Measurements from ENCODE around the gene GSG1L. TPM values are rescaled to one million over a fixed set of nuclear protein-coding genes. Genes with fewer than 3 reads are reported as not detected.

The GSG1L gene
- total RNA-seq, 2 experiments from 2014 or later = not detected

DNA sequence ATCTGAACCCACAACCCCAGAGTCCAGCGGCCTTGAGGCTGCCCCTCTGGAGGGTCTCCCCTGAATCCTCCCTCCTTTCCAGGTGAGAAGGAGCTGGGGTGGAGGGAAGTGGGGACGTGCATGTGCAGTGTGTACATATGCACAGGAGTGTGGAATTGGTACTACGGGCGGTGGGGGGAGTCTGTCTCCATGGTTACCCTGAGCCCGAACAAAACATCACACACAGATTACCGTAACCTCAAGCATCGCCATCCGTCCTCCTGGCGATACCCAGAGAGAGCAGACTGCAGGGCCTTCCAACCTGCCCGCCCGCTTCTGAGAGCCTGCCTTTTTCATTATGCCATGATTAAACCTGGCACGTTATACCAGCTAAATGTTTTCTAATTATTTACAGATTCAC lies 25.1 kb downstream of the GSG1L start:
- DNase-seq (no peak), ATAC-seq (no peak)
- no peak overlapping the region for H3K4me3 Mint-ChIP-seq
- intact Hi-C loops (cut with DNase I, micrococcal nuclease) = no loop called here
- H3K27ac Mint-ChIP-seq = no peak overlapping the region
- H3K36me3 Mint-ChIP-seq (ENCODE audit: low read depth) = no peaks in the 10 kb centered on the region
- peaks cover 12% of the 10 kb centered on the region for H3K27me3 Mint-ChIP-seq
- POLR2A ChIA-PET = no interaction called here
- CTCF ChIA-PET = interaction anchor here (1.1 kb wide), 1 partner anchor 26 kb away, joined by 3 read pairs; no protein-coding TSS in a partner anchor
- no peaks in the 10 kb centered on the region for H3K4me1 Mint-ChIP-seq
- no peaks in the 10 kb centered on the region for H3K9me3 Mint-ChIP-seq (ENCODE audit: low read depth)

DNA sequence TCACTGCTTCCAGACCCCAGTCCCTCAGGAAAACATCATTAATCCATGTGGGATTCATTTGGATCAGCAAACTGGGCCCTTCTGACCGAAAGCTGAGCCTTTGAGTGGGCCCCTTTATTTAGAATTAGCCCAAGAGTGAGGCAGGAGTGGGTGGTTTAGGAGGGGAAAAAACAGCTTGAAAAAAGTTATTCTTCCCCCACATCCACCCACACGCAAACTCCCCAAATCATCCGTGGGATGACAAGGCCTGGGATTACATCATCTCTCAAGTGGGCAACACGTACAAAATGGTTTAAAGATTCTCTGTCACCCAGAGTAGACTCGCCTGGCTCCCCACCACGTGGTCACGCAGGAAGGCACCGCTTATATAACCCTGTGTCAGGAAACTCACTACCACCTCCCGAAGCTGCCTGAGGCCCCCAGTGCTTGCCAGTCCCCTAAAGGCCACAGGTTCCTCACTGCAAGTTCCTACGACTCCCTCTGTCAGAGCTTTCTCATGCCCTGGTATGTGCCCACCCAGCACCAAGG lies 27.6 kb downstream of the GSG1L start:
- H3K27me3 Mint-ChIP-seq = peaks cover 16% of the 10 kb centered on the region
- no peaks in the 10 kb centered on the region for H3K4me1 Mint-ChIP-seq
- ATAC-seq (no peak), DNase-seq (no peak)
- no peak overlapping the region for H3K27ac Mint-ChIP-seq
- POLR2A ChIA-PET = no interaction called here
- CTCF ChIA-PET = no interaction called here
- no peaks in the 10 kb centered on the region for H3K9me3 Mint-ChIP-seq (ENCODE audit: low read depth)
- H3K4me3 Mint-ChIP-seq = no peak overlapping the region
- H3K36me3 Mint-ChIP-seq (ENCODE audit: low read depth) = no peaks in the 10 kb centered on the region
- intact Hi-C loops (cut with DNase I, micrococcal nuclease) = no loop called here

DNA sequence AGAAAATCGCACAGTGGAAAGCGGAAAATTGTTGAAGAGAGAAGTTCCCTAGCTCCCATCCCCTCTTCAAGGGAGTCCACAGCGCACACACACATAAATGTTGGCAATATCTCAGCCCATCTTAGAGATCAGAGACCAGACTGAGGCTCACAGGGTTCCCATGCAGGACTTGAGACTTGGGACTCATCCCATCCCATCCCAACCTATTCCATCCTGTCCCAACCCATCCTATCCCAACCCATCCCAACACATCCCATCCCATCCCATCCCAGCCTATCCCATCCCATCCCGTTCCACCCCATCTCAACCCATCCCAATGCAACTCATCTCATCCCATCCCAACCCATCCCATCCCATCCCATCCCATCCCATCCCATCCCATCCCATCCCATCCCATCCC lies 29.6 kb downstream of the GSG1L start:
- no peak overlapping the region for H3K27ac Mint-ChIP-seq
- DNase-seq = no peak
- CTCF ChIA-PET = no interaction called here
- H3K4me1 Mint-ChIP-seq = no peaks in the 10 kb centered on the region
- no peaks in the 10 kb centered on the region for H3K36me3 Mint-ChIP-seq (ENCODE audit: low read depth)
- no peaks in the 10 kb centered on the region for H3K9me3 Mint-ChIP-seq (ENCODE audit: low read depth)
- H3K4me3 Mint-ChIP-seq = no peak overlapping the region
- ATAC-seq = no peak
- intact Hi-C loops (cut with DNase I, micrococcal nuclease) = no loop called here
- peaks cover 16% of the 10 kb centered on the region for H3K27me3 Mint-ChIP-seq
- POLR2A ChIA-PET = no interaction called here

DNA sequence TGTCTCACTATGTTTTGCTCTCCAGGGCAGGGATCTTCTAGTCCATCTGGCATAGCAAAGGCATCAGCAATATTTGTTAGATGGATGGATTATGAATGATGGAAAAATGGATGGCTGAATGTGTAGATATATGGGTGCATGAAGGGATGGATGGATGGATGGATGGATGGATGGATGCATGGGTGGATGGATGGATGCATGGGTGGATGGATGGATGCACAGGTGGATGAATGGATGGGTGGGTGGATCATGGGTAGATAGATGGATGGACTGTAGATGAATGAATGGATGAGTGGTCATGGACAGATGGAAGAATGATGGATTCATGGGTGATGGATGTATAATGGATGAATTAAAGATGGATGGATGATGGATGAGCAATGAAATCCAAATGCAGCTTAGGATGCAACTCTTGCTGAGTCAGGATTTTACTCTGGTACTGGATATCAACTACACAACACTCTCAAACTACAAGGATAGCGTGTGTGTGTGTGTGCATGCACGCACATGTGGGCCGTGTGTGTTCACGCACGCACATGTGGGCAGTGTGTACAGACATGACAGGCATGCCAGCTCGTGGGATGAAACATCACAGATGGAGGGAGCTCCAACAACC lies 34.0 kb downstream of the GSG1L start:
- CTCF ChIA-PET = no interaction called here

DNA sequence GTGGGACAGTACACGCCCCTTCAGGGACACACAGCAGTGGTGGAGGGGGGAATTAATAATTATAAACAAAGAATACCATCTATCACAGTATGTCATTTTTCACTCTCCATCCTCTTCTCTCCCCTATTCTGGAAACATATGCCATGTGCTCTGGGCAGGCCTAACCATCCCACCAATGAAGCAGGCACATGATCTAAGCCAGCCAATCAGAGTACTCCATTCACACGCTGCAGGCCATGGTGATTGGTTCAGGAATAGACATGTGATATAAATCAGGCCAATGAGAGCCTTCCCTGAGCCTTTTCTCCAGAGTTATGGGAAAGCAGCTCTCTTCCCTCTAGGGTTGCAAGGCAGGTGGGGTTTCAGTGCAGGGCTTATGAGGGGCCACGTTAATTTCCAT lies 36.5 kb downstream of the GSG1L start:
- H3K36me3 Mint-ChIP-seq (ENCODE audit: low read depth) = no peaks in the 10 kb centered on the region
- peaks cover 2% of the 10 kb centered on the region for H3K27me3 Mint-ChIP-seq
- intact Hi-C loops (cut with DNase I, micrococcal nuclease) = no loop called here
- no peak overlapping the region for H3K4me3 Mint-ChIP-seq
- no peaks in the 10 kb centered on the region for H3K9me3 Mint-ChIP-seq (ENCODE audit: low read depth)
- H3K4me1 Mint-ChIP-seq = no peaks in the 10 kb centered on the region
- ChIA-PET POLR2A (no interaction called here), CTCF (interaction anchor here (0.5 kb wide), 1 partner anchor 25 kb away, joined by 4 read pairs; no protein-coding TSS in a partner anchor)
- no peak overlapping the region for H3K27ac Mint-ChIP-seq
- ATAC-seq = no peak
- DNase-seq = no peak

More for the DNA sequence above, 34.0 kb downstream of the GSG1L start:
- ATAC-seq (no peak), DNase-seq (no peak)
- no peak overlapping the region for H3K4me3 Mint-ChIP-seq
- peaks cover 4% of the 10 kb centered on the region for H3K27me3 Mint-ChIP-seq
- no peaks in the 10 kb centered on the region for H3K36me3 Mint-ChIP-seq (ENCODE audit: low read depth)
- no peak overlapping the region for H3K27ac Mint-ChIP-seq
- intact Hi-C loops (cut with DNase I, micrococcal nuclease) = no loop called here
- H3K4me1 Mint-ChIP-seq = no peaks in the 10 kb centered on the region
- no peaks in the 10 kb centered on the region for H3K9me3 Mint-ChIP-seq (ENCODE audit: low read depth)
- POLR2A ChIA-PET = no interaction called here

DNA sequence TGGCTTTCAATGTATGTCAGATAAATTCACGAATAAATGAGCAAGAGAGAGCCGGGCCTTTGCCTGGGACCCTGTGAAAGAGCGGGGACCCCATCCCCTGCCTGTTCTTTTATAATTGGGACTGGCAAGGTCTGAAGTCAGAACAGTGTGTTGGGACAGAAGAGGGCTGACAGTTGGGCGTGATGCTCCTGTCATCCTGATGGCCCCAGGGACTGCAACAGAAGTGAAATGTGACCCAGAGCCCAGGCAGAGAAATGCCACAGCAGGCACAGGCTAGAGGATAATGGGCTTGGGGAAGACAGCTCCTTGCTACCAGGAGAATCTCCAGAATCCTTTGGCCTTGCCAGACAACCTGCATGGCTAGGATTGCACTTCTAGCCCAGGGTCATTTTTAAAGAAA lies 37.9 kb downstream of the GSG1L start:
- H3K9me3 Mint-ChIP-seq (ENCODE audit: low read depth) = peaks cover 7% of the 10 kb centered on the region
- ChIA-PET POLR2A (no interaction called here), CTCF (no interaction called here)
- no peak for ATAC-seq
- no peaks in the 10 kb centered on the region for H3K4me1 Mint-ChIP-seq
- no peak for DNase-seq
- H3K27me3 Mint-ChIP-seq = peaks cover 2% of the 10 kb centered on the region
- H3K4me3 Mint-ChIP-seq = no peak overlapping the region
- H3K27ac Mint-ChIP-seq = no peak overlapping the region
- intact Hi-C loops (cut with DNase I, micrococcal nuclease) = no loop called here
- H3K36me3 Mint-ChIP-seq (ENCODE audit: low read depth) = no peaks in the 10 kb centered on the region

DNA sequence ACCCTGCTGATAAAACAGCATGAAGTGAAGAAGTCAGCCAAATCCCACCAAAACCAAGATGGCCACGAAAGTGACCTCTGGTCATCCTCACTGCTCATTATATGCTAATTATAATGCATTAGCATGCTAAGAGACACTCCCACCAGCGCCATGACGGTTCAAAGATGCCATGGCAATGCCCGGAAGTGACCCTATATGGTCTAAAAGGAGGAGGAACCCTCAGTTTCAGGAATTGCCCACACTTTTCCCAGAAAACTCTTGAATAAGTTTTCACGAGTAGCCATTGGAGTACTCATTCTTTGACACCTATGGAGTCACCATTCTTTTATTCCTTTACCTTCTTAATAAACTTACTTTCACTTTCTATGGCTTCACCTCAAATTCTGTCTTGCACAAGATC lies 44.3 kb downstream of the GSG1L start:
- intact Hi-C loops (cut with DNase I, micrococcal nuclease) = no loop called here
- ChIA-PET POLR2A (interaction anchor here (0.5 kb wide), 1 partner anchor 138 kb away, joined by 3 read pairs; no protein-coding TSS in a partner anchor), CTCF (no interaction called here)
- Mint-ChIP-seq H3K9me3 (ENCODE audit: low read depth) (peaks cover 7% of the 10 kb centered on the region), H3K4me1 (no peaks in the 10 kb centered on the region), H3K36me3 (ENCODE audit: low read depth) (no peaks in the 10 kb centered on the region), H3K4me3 (no peak overlapping the region), H3K27me3 (peaks cover 6% of the 10 kb centered on the region), H3K27ac (no peak overlapping the region)
- no peak for DNase-seq
- no peak for ATAC-seq

DNA sequence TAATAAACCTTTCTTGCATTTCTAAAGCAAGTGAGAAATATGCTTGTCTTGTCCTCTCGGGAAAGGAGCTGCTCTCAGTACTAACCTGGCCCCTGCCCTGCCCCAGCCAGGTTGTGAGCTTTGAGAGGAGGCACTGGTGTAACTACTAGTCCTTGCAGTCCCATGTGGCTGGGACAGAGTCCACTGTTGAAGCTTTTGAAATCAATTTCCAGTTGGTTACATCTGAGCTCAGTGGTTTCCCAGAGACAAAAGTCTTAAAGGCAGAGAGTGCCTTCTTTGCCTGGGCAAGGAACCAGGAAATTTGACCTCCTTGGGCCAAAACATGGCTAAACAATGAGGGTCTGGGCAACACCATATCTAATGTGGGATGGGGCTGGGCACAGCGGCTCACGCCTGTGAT lies 48.7 kb downstream of the GSG1L start:
- H3K27ac Mint-ChIP-seq = no peak overlapping the region

DNA sequence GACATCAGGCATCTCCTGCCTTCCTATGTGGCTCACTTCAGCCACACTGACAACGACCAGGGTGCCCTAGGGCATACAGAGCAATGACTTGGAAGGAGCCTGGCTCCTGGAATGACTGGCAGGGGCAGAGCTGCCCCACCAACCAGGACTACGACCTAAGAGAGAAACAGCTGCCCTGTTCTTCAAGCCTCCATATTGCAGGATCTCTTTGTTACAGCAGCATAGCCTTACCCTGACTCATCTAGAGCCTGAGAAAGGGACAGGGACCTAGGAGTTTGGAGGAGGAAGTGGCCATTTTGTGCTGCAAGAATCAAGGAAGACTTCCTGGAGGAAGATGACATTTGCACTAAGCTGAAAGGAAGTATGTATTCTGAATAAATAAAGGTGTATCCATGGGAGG lies 49.6 kb downstream of the GSG1L start:
- intact Hi-C loops (cut with DNase I, micrococcal nuclease) = no loop called here
- CTCF ChIA-PET = interaction anchor here (0.6 kb wide), 1 partner anchor 69 kb away, joined by 4 read pairs; no protein-coding TSS in a partner anchor
- POLR2A ChIA-PET = no interaction called here
- no peak overlapping the region for H3K4me3 Mint-ChIP-seq
- peaks cover 15% of the 10 kb centered on the region for H3K27me3 Mint-ChIP-seq
- no peak overlapping the region for H3K27ac Mint-ChIP-seq
- DNase-seq (no peak), ATAC-seq (no peak)
- H3K9me3 Mint-ChIP-seq (ENCODE audit: low read depth) = no peaks in the 10 kb centered on the region
- H3K36me3 Mint-ChIP-seq (ENCODE audit: low read depth) = no peaks in the 10 kb centered on the region
- H3K4me1 Mint-ChIP-seq = no peaks in the 10 kb centered on the region

More for the DNA sequence above, 48.7 kb downstream of the GSG1L start:
- Mint-ChIP-seq H3K4me1 (no peaks in the 10 kb centered on the region), H3K9me3 (ENCODE audit: low read depth) (no peaks in the 10 kb centered on the region), H3K36me3 (ENCODE audit: low read depth) (no peaks in the 10 kb centered on the region), H3K27me3 (peaks cover 12% of the 10 kb centered on the region), H3K4me3 (no peak overlapping the region)
- no peak for DNase-seq
- POLR2A ChIA-PET = no interaction called here
- ATAC-seq = no peak
- CTCF ChIA-PET = no interaction called here
- intact Hi-C loops (cut with DNase I, micrococcal nuclease) = no loop called here

DNA sequence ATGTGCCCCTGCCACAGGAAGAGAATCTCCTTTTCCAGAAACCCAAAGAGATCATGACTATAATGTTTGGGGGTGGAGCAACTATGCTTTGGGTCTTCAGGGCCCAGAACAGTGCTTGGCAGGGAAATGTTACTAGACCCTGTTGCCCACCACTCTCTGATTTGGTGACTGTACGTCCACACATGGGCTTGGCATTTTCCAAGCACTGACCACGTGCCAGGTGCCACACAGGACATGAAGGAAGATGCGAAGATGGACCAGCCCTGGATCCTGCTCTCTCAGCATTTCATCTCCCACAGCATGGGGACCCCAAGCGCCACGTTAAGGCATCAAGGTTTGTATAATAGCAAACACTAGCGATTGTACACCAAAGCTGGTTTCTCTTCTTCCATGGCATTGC lies 50.1 kb downstream of the GSG1L start:
- no peak for DNase-seq
- peaks cover 16% of the 10 kb centered on the region for H3K27me3 Mint-ChIP-seq
- POLR2A ChIA-PET = interaction anchor here (0.6 kb wide), 1 partner anchor 13 kb away, joined by 7 read pairs; no protein-coding TSS in a partner anchor
- H3K36me3 Mint-ChIP-seq (ENCODE audit: low read depth) = no peaks in the 10 kb centered on the region
- H3K4me3 Mint-ChIP-seq = no peak overlapping the region
- CTCF ChIA-PET = interaction anchor here (0.6 kb wide), 1 partner anchor 70 kb away, joined by 4 read pairs; no protein-coding TSS in a partner anchor
- H3K9me3 Mint-ChIP-seq (ENCODE audit: low read depth) = no peaks in the 10 kb centered on the region
- no peak overlapping the region for H3K27ac Mint-ChIP-seq
- H3K4me1 Mint-ChIP-seq = no peaks in the 10 kb centered on the region
- intact Hi-C loops (cut with DNase I, micrococcal nuclease) = no loop called here
- no peak for ATAC-seq

DNA sequence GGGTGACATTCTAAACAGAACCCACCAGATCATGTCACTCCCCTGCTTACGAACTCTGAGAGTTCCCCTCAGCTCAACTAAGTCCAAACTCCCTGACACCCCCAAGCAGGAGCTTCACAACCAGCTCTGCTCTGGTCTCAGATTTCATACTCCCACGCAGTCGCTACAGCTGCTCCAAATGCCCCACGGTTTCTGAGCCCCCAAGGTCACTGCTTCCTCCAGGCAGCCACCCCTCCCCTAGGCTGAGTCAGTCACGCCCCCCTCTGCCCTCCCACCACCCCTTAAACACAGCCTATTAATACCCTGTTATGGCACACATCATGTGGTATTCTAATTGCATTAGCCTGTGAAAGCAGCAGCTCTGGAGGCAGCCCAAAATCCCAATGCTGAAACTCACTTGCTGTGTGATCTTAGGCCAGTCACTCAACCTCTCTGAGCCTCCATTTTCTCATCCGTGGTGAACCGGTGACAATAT lies 51.5 kb downstream of the GSG1L start:
- no peaks in the 10 kb centered on the region for H3K36me3 Mint-ChIP-seq (ENCODE audit: low read depth)
- no peaks in the 10 kb centered on the region for H3K4me1 Mint-ChIP-seq
- ChIA-PET CTCF (no interaction called here), POLR2A (no interaction called here)
- H3K27ac Mint-ChIP-seq = no peak overlapping the region
- no peak for DNase-seq
- H3K27me3 Mint-ChIP-seq = peaks cover 18% of the 10 kb centered on the region
- H3K9me3 Mint-ChIP-seq (ENCODE audit: low read depth) = no peaks in the 10 kb centered on the region
- ATAC-seq = no peak
- no peak overlapping the region for H3K4me3 Mint-ChIP-seq
- intact Hi-C loops (cut with DNase I, micrococcal nuclease) = no loop called here

DNA sequence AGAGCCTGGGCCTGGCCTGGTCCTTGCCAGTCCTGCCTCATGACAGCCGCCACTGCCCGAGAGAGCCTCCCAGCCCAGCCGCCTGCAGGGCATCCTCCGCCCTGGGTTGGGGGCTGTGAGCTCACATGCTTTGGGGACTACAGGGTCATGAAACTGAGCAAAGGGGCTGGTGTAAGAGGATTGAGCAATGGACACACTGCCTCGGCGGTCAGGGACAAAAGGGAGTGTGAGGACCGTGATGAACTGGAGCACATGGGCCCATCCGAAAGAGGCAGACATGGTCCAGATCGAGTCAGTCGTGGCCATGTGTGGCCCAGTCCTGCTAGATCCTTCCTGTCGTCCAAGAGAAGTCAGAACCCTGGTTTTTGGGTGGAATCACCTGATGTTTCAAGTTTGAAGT lies 52.3 kb downstream of the GSG1L start:
- no peak for ATAC-seq
- no peak for DNase-seq
- ChIA-PET POLR2A (no interaction called here), CTCF (no interaction called here)
- H3K4me1 Mint-ChIP-seq = no peaks in the 10 kb centered on the region
- H3K9me3 Mint-ChIP-seq (ENCODE audit: low read depth) = no peaks in the 10 kb centered on the region
- intact Hi-C loops (cut with DNase I, micrococcal nuclease) = no loop called here
- no peaks in the 10 kb centered on the region for H3K36me3 Mint-ChIP-seq (ENCODE audit: low read depth)
- H3K4me3 Mint-ChIP-seq = no peak overlapping the region
- peaks cover 14% of the 10 kb centered on the region for H3K27me3 Mint-ChIP-seq
- no peak overlapping the region for H3K27ac Mint-ChIP-seq

All from activated CD4-positive, alpha-beta T cell treated with anti-CD3 and anti-CD28 coated beads for 36 hours (primary cell).